ENCODE data around the gene ARHGEF39.
A peak's percentile ranks its signal among the peaks of the same experiment; 100 is the strongest.
"Not testable (repeated sequence)": the region's sequence is repeated elsewhere in the genome, so short reads cannot be mapped to it uniquely, and the experiment has no call there.

Gene ARHGEF39

DNA sequence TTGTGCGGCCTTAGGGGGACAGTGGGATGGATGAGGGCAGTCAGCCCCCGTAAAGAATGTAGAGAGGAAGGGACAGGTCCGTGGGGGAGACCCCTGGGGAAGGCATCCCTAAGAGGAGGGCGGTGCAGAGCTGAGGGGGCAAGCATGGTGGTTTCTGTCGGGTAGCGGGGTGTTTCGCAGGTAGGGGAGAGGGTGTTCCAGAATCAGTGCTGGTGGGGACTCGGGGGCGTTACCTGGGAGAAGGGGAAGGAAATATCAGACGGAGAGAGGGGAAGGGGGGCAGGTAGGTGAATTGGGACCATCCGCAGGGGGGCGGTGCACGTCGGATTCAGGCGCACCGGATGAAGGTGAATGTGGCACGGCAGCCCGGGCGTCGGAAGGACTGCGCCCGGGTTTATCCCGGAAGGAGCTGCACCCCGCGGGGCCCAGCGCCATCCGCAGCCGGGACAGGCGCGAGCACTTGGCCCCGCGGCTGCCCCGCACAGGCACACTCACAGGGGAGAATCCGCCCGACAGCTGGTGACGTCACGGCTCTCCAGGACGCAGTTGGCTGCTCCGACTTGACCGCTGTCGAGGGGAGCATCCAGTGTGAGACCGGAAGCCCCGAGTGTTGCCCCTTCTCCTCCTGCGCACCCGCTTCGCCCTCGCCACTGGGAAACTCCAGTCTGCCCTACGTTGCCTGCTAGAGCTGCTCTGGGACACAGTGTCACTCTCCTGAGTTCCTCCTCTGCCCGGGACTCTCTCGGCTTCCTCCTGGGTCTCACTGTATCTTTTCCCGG is 48.1 kb downstream of the ARHGEF39 start:
- DNase-seq = peak; percentile 7

GRCh38 chr9:35615981-35616680 is 48.9 kb downstream of the ARHGEF39 start:
- no peak for DNase-seq

DNA sequence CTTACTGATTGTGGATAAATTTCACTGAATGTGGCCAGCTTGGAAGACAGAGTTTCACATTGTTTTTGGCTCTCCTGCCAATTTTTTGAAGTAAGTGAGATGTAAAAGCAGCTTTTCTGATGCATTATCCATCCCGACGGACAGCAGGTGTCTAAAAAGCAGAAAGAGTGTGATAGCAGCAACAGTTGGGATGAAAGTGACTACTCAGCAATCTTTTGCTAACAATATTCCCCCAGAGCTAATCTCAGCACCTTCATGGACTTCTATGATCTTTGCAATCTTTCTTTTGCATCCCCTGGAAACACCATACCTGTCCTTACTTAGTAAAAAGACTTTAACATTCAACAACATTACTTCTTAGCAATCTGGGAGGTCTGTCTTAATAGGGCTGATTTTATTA is 52.2 kb downstream of the ARHGEF39 start:
- DNase-seq = no peak

- not testable (repeated sequence) for DNase-seq
These were observed 52.9 kb downstream of the ARHGEF39 start for GRCh38 chr9:35612066-35612465.

DNA sequence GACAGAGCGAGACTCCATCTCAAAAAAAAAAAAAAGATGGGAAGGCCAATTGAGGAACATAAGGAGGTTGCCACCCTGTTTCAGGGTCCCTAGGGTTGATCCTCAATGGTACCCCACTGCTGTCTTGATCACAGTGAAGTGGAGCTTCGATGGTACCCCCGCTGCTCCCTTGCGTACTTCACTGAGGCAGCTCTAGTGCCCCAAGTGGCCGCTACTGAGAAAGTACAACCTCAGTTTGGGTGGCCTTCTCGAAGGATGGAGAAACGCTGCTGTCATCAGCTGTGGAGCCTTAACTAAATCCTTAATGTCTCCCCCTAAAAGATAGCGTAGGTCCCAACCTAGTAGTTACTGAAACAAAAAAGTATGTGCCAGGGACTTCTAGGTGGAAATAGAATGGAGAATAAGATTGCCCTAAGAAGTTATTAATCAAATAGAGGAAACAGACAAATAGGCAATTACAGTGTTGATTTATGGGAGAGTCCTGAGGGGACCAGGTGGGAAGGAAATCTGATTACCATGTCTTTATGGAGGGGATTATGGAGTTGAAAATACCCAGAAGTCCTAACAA is 53.7 kb downstream of the ARHGEF39 start:
- no peak for DNase-seq

- no peak for DNase-seq
These were observed 55.2 kb downstream of the ARHGEF39 start for GRCh38 chr9:35609820-35610163.

Data from GOT3 (cell line).